ENCODE data around the gene FREM1.

FREM1 gene

DNA sequence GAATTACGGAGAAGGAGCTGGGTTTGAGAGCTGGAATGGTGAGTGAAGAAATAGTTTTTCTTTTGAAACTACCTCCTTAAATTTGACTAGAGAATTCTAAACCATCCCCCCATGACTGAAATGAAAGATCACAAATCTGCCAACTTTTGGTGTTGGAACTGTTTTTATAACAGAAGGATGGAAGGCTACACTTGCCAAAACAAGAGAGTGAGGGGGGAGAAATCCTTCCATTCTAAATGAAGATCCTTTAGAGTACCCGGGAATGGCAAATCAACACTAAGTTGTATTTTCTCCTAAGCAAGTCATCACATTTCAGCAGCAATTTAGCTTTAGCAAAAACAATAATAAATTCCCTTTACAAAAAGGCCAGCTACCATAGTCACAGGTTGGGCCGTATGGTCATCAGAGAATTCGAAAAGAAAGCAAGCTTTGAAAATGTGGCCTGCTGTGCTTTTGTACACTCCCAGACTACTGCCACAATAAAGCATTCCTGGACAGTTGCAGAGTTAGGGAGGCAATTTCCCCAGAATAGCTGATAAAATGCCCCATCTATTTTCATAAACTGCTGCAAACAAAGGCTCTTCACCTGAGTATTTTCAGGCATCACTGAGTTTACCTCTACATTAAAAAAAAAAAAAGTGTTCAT lies 25.0 kb upstream of the FREM1 start:
- no peaks in the 10 kb centered on the region for H3K27me3 ChIP-seq (replicated peaks; ENCODE audit: control insufficient read depth, insufficient read depth, low read length)
- TF ChIP-seq, protein P1, sequence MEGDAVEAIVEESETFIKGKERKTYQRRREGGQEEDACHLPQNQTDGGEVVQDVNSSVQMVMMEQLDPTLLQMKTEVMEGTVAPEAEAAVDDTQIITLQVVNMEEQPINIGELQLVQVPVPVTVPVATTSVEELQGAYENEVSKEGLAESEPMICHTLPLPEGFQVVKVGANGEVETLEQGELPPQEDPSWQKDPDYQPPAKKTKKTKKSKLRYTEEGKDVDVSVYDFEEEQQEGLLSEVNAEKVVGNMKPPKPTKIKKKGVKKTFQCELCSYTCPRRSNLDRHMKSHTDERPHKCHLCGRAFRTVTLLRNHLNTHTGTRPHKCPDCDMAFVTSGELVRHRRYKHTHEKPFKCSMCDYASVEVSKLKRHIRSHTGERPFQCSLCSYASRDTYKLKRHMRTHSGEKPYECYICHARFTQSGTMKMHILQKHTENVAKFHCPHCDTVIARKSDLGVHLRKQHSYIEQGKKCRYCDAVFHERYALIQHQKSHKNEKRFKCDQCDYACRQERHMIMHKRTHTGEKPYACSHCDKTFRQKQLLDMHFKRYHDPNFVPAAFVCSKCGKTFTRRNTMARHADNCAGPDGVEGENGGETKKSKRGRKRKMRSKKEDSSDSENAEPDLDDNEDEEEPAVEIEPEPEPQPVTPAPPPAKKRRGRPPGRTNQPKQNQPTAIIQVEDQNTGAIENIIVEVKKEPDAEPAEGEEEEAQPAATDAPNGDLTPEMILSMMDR (IDR thresholded peaks at IDR 0.05; ENCODE audit: insufficient read depth, low read length, poor library complexity, severe bottlenecking) = no peak

DNA sequence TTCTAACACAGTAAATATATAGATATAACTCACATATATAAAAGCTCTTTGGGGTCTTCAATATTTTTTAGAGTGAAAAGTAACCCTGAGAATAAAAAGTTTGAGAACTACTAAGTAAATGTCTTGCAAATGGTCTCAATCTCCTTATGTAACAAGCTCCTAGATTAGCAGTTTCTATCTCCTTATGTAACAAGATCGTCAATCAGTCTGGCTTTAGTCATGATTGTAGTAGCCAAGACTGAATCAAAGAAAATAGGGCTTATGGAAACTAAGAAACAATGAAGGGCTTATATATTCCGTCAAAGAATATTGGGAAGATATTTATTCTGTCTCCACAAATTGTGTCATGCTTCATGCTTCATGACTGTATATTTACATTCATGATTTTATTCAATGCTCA lies 22.4 kb upstream of the FREM1 start:
- TF ChIP-seq, protein P1 (IDR thresholded peaks at IDR 0.05; ENCODE audit: insufficient read depth, low read length, poor library complexity, severe bottlenecking) = no peak
- no peak for DNase-seq (ENCODE audit: extremely low read depth, insufficient read length)
- no peak overlapping the region for H3K4me3 ChIP-seq (replicated peaks; ENCODE audit: low read depth, low read length)

More for the DNA sequence above, 25.0 kb upstream of the FREM1 start:
- no peaks in the 10 kb centered on the region for H3K36me3 ChIP-seq (ENCODE audit: control insufficient read depth, insufficient read depth, low read length)
- no peak for DNase-seq (ENCODE audit: extremely low read depth, insufficient read length)
- H3K4me3 ChIP-seq (replicated peaks; ENCODE audit: low read depth, low read length) = no peak overlapping the region

DNA sequence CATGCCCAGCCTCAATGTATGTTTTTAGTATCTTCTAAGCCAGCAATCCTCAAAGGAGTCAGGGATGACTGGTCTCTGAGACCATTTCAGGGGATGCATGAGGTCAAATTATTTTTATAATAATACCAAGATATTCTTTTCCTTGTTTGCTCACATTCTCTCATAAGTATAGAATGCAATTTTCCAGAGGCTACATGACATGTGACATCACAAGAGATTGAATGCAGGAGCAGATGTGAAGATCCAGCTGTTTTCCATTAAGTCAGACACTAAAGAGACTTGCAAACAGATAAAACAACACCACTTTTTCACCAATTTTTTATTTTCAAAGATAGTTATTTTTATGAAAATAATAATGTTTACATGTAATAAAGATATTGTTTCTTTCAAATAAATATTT lies 22.0 kb upstream of the FREM1 start:
- DNase-seq (ENCODE audit: extremely low read depth, insufficient read length) = no peak
- Histone ChIP-seq H3K4me3 (replicated peaks; ENCODE audit: low read depth, low read length) (no peak overlapping the region), H3K36me3 (ENCODE audit: control insufficient read depth, insufficient read depth, low read length) (no peaks in the 10 kb centered on the region), H3K27me3 (replicated peaks; ENCODE audit: control insufficient read depth, insufficient read depth, low read length) (no peaks in the 10 kb centered on the region)
- TF ChIP-seq, protein P1 (IDR thresholded peaks at IDR 0.05; ENCODE audit: insufficient read depth, low read length, poor library complexity, severe bottlenecking) = no peak

More for the DNA sequence above, 22.4 kb upstream of the FREM1 start:
- H3K27me3 ChIP-seq (replicated peaks; ENCODE audit: control insufficient read depth, insufficient read depth, low read length) = no peaks in the 10 kb centered on the region
- H3K36me3 ChIP-seq (ENCODE audit: control insufficient read depth, insufficient read depth, low read length) = no peaks in the 10 kb centered on the region

DNA sequence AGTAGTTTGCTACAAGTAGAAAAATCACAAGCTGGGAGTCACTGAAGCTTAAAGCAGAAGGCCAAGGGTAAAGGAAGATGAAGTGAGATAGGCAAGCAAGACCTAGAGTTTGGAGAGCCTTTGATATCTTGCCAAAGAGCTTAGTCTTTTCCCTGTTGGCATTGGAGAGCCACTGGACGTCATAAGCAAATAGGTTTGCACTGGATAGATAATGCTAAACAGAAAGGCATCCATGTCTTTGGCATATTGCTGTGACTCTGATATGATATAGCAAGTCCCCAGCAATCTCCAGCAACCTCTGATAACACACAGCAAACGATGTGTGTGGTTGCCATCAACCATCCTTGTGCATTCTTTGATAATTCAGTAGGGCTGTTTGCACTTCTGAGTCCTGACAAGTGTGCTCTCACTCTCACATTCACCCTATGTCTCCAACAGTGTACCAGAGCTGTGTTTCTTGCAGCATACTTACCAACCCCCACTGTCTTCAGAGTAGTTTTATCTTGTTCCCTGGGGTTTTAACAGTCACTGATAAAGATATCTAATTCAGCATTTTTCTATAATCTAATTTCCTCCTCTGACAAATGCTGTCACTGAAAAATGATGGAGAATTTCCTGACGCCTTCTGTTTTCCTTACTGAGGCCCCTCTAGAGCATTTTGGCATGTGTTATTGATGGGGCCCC lies 16.9 kb upstream of the FREM1 start:
- no peak for DNase-seq (ENCODE audit: extremely low read depth, insufficient read length)
- H3K27me3 ChIP-seq (replicated peaks; ENCODE audit: control insufficient read depth, insufficient read depth, low read length) = no peaks in the 10 kb centered on the region
- TF ChIP-seq, protein P1 (IDR thresholded peaks at IDR 0.05; ENCODE audit: insufficient read depth, low read length, poor library complexity, severe bottlenecking) = no peak
- no peak overlapping the region for H3K4me3 ChIP-seq (replicated peaks; ENCODE audit: low read depth, low read length)
- H3K36me3 ChIP-seq (ENCODE audit: control insufficient read depth, insufficient read depth, low read length) = no peaks in the 10 kb centered on the region

DNA sequence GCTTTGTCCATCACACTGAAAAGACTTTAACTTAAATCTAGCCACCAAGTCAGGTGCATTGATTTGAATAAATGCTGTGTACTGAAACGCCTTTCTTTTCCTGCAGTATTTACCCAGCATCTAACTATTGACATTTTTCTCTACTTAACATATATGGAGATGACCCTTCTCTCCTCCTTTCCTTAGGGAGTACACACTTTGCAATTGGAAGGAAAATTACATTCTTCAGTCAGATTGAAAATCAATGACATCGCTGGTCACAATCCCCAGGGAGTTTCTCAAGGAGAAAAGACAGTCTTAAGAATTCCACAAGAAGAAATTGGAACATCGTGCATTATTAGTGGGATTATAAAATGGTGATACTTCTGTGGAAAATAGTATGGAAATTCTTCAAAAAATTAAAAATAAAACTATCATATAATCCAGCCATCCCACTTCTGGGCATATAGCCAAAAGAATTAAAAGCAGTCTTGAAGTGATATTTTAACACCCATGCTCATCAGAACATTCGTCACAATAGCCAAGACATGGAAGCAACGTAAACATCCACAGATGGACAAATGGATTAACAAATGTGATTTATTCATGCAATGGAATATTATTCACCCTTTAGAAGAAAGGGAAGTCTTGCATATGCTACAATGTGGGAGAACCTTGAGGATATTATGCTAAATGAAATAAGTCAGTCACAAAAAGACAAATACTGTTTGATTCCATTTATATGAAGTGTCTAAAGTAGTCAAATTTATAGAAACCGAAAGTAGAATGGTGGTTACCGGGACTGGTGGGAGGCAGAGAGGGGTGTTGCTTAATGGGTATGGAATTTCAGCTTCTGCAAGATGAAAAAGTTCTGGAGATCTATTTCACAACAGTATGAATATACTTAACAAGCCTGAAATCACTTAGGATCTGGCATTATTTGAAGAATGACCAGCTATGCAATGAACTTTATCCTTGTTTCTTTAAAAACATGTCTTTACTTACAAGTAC lies 14.3 kb upstream of the FREM1 start:
- H3K36me3 ChIP-seq (ENCODE audit: control insufficient read depth, insufficient read depth, low read length) = no peaks in the 10 kb centered on the region
- no peak overlapping the region for H3K4me3 ChIP-seq (replicated peaks; ENCODE audit: low read depth, low read length)
- no peaks in the 10 kb centered on the region for H3K27me3 ChIP-seq (replicated peaks; ENCODE audit: control insufficient read depth, insufficient read depth, low read length)
- no peak for DNase-seq (ENCODE audit: extremely low read depth, insufficient read length)
- TF ChIP-seq, protein P1 (IDR thresholded peaks at IDR 0.05; ENCODE audit: insufficient read depth, low read length, poor library complexity, severe bottlenecking) = no peak

Data from GM06990 (cell line).